Mucosa of descending colon (tissue), 3 donors: ENCODE results near the gene GFY. TPM values are rescaled to one million over a fixed set of nuclear protein-coding genes. Genes with fewer than 3 reads are reported as not detected.

Source experiments
- ATAC-seq: fragments of 200-7000 bp; cut with Tn5 transposase; one replicate; pipeline ENCODE4 v1.9.1; 2020; ENCODE audit warnings: mild to moderate bottlenecking, moderate library complexity
- DNase-seq, 3 donors: peaks; one replicate each; pipeline ENCODE4 v3.0.0-alpha.2; 2020
- H3K36me3 ChIP-seq: fragments of 200-600 bp; one replicate; pipeline ENCODE4 v1.8.0; 2021; ENCODE audit warnings: low read depth, mild to moderate bottlenecking
- H3K4me1 ChIP-seq: fragments of 200-600 bp; one replicate; pipeline ENCODE4 v1.8.0; 2021; ENCODE audit warnings: low read depth, mild to moderate bottlenecking
- H3K4me3 ChIP-seq: fragments of 200-600 bp; one replicate; pipeline ENCODE4 v1.8.0; 2021; ENCODE audit warnings: mild to moderate bottlenecking
- H3K9me3 ChIP-seq: fragments of 200-600 bp; one replicate; pipeline ENCODE4 v1.8.0; 2021; ENCODE audit warnings: mild to moderate bottlenecking
- intact Hi-C, 2 donors: fragments of 100-400 bp; cut with DNase I in 1 of 2; cut with micrococcal nuclease in 1 of 2; formaldehyde crosslinking; loops; one replicate each; pipeline versions ENCODE4 v1.11.0 to v1.11.1; 2022; cut with DNase I, micrococcal nuclease
- total RNA-seq, 3 donors: library from RNA; stranded (reverse); fragmentation: NEBNext Ultra II Directional in 2 of 3; extraction: Animal tissue kit (Norgen Biotek cat#: 25700) in 2 of 3; gene quantifications; one replicate each; pipeline versions ENCODE4 v1.2.1 to v1.2.4, GENCODE V29; 2021 to 2023
- TF ChIP-seq, protein P1 (sequence below): fragments of 200-600 bp; IDR thresholded peaks from one replicate; pipeline ENCODE4 v1.8.0; 2022; ENCODE audit warnings: antibody characterized with exemption, mild to moderate bottlenecking
- donor health status: DM: no; HTN: no; CAD: no; lungs with moderate emphysema.
- donor health status: DM: no; HTN: no; CAD: no.
- donor health status: DM: no; HTN: yes; CAD: no.

GFY gene
- total RNA-seq, 3 donors from 2014 or later: not detected

DNA sequence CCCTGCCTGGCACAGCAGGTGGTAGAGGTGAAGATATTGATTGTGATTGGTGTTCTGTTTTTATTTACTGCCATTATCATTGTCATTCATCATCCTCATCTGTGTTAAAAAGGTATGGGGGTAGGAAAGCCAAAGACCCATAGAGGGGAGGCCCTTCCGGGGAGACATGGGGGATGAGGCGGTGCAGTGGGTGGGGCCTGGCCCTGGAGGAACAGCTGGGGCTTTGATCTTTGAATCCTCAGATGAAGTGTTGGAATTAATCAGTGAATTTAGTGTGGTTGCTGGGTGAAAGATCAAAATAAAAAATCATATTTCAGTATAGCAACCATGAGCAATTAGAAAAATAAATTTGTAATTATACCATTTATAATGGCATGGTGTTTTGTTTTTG is 9.4 kb upstream of the GFY start:
- Histone ChIP-seq H3K4me1 (no peaks in the 10 kb centered on the region), H3K9me3 (no peaks in the 10 kb centered on the region), H3K36me3 (no peaks in the 10 kb centered on the region), H3K4me3 (no peak overlapping the region)
- intact Hi-C loops: no loop called here
- DNase-seq (no peak), ATAC-seq (no peak)
- TF ChIP-seq, protein P1, sequence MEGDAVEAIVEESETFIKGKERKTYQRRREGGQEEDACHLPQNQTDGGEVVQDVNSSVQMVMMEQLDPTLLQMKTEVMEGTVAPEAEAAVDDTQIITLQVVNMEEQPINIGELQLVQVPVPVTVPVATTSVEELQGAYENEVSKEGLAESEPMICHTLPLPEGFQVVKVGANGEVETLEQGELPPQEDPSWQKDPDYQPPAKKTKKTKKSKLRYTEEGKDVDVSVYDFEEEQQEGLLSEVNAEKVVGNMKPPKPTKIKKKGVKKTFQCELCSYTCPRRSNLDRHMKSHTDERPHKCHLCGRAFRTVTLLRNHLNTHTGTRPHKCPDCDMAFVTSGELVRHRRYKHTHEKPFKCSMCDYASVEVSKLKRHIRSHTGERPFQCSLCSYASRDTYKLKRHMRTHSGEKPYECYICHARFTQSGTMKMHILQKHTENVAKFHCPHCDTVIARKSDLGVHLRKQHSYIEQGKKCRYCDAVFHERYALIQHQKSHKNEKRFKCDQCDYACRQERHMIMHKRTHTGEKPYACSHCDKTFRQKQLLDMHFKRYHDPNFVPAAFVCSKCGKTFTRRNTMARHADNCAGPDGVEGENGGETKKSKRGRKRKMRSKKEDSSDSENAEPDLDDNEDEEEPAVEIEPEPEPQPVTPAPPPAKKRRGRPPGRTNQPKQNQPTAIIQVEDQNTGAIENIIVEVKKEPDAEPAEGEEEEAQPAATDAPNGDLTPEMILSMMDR: no peak

DNA sequence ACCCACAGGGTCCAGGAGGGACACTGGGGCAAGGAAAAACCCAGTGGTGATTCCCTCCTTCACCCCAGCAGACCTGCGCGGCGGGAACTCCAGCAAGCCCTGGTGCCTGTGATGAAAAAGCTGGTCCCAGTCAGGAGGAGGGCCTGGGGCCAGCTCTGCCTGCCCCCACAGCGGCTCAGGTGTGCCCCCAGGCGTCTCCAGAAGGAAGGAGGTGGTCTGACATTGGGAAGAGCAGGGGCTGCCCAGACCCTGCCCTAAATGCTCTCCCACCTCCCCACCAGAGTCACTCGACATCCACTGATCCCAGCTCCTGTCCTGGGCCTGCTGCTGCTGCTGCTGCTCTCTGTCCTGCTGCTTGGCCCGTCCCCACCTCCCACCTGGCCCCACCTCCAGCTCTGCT is 8.1 kb upstream of the GFY start:
- no peak overlapping the region for H3K4me3 ChIP-seq
- intact Hi-C loops: no loop called here
- TF ChIP-seq, protein P1: no peak
- ATAC-seq (no peak), DNase-seq (no peak)
- H3K4me1 ChIP-seq: no peaks in the 10 kb centered on the region
- no peaks in the 10 kb centered on the region for H3K9me3 ChIP-seq
- H3K36me3 ChIP-seq: no peaks in the 10 kb centered on the region

DNA sequence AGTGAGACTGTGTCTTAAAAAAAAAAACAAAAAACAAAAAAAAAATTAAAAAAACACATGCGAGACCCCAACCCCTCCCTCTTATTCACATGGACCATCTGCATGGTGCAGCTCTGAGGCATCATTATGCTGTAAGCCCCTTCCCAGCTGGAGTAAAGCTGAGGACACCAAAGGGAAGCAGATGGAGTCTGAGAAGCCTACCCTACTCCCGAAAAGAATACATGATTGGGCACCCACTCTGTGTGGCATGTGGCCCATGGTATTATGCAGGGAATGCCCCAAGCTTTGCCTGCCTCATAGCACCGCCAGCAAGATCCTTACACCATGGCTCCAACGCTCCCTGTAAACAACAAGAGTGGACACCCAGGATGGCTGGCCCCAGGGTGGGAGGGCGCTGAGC is 6.7 kb upstream of the GFY start:
- Histone ChIP-seq H3K9me3 (no peaks in the 10 kb centered on the region), H3K4me3 (no peak overlapping the region), H3K36me3 (no peaks in the 10 kb centered on the region), H3K4me1 (peaks cover 5% of the 10 kb centered on the region)
- no peak for DNase-seq
- intact Hi-C loops: no loop called here
- no peak for ATAC-seq
- TF ChIP-seq, protein P1: no peak

DNA sequence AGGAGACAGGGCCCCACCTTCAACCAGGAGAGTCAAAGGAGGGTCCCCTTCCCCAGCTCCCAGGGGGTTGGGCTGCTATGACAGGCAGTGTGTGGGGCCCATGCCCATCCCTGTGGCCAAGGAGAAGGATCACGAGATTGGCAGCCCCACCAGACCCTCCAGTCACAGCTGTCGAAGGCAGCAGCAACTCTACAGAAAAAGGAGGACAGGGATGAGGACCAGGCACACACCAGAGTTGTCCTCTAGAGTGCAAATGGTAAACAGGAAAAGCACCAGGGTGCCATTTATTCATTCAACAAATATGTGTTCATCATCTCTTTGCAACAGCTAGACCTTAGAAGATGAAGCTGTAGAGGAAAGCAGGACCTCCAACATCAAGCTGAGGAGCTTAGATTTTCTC is 6.0 kb upstream of the GFY start:
- ATAC-seq (no peak), DNase-seq (no peak)
- Histone ChIP-seq H3K4me1 (peaks cover 5% of the 10 kb centered on the region), H3K4me3 (no peak overlapping the region), H3K36me3 (no peaks in the 10 kb centered on the region), H3K9me3 (no peaks in the 10 kb centered on the region)
- TF ChIP-seq, protein P1: no peak
- intact Hi-C loops: no loop called here

DNA sequence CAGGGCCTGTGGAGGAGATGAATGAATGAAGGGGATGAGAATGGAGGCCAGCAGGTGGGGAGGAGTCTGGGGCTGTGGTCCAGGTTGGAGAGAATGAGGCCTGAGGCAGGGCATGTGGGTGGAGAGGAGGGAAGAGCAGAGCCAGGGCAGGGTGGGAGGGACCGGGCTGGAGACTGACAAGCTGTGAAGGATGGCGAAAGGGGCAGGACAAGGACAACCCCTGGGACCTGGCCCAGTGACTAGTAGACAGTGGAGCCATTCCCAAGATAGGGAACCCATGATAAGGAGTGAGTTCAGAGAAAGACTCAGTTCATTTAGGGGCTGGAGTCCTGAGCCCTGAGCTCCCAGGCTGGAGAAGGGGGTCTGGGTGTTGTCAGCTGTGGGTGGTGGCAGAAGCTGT is 5.0 kb upstream of the GFY start:
- H3K4me3 ChIP-seq: no peak overlapping the region
- no peaks in the 10 kb centered on the region for H3K9me3 ChIP-seq
- H3K4me1 ChIP-seq: peaks cover 5% of the 10 kb centered on the region
- TF ChIP-seq, protein P1: no peak
- intact Hi-C loops: no loop called here
- DNase-seq: no peak
- no peaks in the 10 kb centered on the region for H3K36me3 ChIP-seq
- no peak for ATAC-seq
